ENCODE measurements around the gene RYR3.

- TF ChIP-seq CTCF (tag by site-specific recombination; IDR thresholded peaks at IDR 0.05): no peak
- TF ChIP-seq ZNF24 (tag by site-specific recombination; IDR thresholded peaks at IDR 0.05): no peak
- no peak for TF ChIP-seq ZNF292 (tag by site-specific recombination; IDR thresholded peaks at IDR 0.05; ENCODE audit: borderline replicate concordance, low read depth)
- TF ChIP-seq ZNF830 (tag by site-specific recombination; IDR thresholded peaks at IDR 0.05; ENCODE audit: low read depth): no peak
- TF ChIP-seq ZNF777 (tag by site-specific recombination; IDR thresholded peaks at IDR 0.05; ENCODE audit: borderline replicate concordance): no peak
- no peak for TF ChIP-seq REST (tag by site-specific recombination; IDR thresholded peaks at IDR 0.05)
- no peak for TF ChIP-seq ZBTB8A (tag by site-specific recombination; IDR thresholded peaks at IDR 0.05)
- TF ChIP-seq ZNF660 (tag by site-specific recombination; IDR thresholded peaks at IDR 0.05): no peak
Observed at GRCh38 chr15:33526532-33526931, 215.8 kb downstream of the RYR3 start.

Measured in HEK293 (cell line).